Eye (tissue), 1 donor: Measurements from ENCODE around the gene ZDHHC11B.
"Not testable (repeated sequence)": the region's sequence is repeated elsewhere in the genome, so short reads cannot be mapped to it uniquely, and the experiment has no call there.

Experiments used
- DNase-seq: peaks from one replicate; pipeline ENCODE4 v3.0.0-alpha.2; 2015

Gene ZDHHC11B, protein sequence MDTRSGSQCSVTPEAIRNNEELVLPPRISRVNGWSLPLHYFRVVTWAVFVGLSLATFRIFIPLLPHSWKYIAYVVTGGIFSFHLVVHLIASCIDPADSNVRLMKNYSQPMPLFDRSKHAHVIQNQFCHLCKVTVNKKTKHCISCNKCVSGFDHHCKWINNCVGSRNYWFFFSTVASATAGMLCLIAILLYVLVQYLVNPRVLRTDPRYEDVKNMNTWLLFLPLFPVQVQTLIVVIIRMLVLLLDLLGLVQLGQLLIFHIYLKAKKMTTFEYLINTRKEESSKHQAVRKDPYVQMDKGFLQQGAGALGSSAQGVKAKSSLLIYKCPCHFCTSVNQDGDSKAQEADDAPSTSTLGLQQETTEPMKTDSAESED

DNA sequence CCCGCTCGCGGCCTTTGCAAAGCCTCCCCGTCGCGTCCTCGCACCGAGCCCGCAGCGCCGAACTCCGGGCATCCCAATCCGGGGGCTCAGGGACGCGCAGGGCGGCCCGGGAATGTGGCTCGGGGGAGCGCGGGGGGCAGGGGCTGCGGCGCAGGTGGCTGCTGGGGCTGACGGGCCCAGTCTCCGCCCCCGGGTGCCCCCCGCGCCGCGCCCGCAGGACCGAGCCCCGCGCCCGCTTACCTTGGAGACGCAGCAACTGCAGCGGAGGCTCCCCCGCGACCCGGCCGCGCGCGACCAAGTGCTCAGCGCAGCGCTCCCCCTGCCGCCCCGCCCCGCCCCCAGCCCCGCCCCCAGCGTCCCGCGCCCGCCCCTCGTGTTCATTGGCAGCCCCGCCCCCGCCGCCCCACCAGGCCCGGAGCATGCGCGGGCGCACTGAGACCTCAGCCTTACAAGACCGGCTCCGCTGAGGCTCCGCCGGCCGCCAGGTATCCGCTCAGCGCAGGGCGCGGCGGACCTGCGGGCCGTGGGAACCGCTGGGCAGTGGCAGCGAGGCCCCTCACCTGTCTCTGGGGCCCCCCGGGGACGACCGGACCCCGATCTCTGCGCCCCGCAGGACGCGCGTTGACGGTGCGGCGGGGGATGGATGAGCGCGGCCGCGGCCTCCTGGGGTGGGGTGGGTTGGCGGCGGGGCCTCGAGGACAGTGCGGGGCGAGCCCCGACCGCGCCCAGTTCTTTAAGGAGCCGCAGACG, at the start of gene ZDHHC11B:
TSS of gene ZDHHC11B (minus strand) at position 302 of the 750 bp plus-strand sequence. CDS start 17,810 bp downstream, outside the sequence.
- peak; percentile 95 for DNase-seq

DNA sequence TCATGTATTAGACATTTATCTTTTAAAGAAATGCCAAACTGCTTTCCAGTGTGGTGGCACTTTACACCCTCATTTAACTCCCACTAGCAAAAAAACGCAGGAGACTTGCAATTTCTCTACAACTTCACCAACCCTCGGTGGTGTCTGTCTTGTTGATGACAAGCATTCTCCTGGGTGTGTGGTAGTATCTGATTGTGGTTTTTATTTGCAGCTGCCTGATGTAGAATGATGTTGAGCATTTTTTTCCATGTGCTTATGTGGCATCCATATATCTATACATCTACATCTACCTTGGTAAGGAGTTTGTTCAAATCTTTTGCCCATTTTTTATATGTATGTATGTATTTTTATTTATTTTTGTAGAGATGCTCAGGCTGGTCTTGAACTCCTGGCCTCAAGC, 49.5 kb upstream of the ZDHHC11B start:
- not testable (repeated sequence) for DNase-seq

DNA sequence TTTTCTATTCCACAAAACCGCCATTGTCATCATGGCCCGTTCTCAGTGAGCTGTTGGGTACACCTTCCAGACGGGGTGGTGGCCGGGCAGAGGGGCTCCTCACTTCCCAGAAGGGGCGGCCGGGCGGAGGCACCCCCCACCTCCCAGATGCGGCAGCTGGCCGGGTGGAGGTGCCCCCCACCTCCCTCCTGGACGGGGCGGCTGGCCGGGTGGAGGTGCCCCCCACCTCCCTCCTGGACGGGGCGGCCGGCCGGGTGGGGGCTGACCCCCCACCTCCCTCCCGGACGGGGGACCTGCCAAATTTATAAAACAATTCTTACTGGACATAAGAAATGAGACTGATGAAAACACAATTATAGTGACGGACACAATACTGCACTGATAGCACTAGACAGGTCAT, 43.7 kb upstream of the ZDHHC11B start:
- DNase-seq, result not testable (repeated sequence)

DNA sequence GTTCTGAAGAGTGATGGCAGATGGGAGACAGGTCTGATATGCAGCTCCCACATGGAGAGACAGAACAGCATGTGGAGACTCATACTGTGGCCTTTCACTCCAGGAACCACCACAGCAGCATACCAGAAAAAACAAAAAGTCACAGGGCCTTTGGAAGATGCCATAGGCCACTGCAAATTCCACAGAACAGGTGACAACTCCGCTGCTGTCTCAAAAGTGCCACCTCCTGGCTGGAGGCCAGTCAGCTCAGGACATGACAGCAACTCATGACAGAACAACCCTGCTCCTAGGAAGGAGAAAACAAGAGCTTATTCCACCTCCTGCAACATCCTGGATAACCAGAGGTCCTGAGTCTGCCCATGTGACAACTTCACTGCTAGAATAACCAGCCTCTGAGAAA, 41.0 kb upstream of the ZDHHC11B start:
- not testable (repeated sequence) for DNase-seq

DNA sequence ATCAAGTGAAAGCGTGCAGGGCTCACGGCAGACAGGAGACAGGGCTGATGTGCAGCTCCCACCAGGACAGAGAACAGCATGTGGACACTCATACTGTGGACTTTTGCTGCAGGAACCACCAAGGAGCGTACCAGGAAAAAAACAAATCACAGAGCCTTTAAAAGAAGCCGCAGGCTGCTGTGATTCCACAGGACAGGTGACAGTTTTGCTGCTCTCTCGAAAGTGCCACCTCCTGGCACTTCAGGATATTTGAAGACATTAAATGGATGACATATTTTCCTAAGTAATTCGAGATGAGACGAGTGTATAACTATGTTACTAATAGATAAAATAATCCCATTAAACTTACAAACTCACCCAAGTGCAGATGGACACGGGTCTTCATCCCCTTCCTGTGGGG, 37.0 kb upstream of the ZDHHC11B start:
- peak; percentile 11 for DNase-seq

DNA sequence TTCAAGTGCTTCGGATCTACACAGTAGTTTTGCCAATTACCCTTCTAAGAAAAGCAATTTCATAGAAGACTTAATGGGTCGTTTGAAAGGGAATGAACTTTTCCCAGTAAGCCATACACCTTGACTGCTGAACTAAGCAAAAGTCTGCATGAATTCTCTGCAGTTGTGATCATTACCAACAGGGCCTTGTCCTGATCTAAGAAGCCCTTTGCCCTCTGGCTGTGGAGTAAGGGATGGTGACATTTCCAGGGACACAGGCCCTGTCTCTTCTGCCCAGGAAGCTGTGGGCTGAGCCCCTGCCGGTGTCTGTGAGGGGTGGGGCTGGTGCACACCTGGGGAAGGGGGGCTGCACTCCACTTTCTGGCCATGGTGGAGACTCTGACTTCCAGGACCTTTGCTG, 35.7 kb upstream of the ZDHHC11B start:
- no peak for DNase-seq

DNA sequence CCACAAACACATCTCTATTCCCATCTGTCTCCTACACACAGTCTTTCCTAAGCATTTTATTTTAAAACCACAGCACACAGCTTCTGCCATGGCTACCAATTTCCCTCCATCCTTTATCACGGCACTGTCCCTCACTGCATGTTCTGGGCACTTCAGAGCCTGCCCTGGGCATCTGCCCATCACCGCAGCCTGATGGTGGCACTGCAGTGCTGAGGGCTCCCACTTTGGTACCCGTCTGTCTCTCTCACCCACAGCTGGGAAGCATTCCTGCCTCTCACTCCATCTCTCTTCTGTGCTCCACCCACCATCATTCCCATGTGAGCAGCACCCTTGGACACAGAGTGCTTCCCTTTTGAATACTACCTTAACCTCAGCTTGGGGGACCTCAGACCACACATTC, 34.5 kb upstream of the ZDHHC11B start:
- no peak for DNase-seq

DNA sequence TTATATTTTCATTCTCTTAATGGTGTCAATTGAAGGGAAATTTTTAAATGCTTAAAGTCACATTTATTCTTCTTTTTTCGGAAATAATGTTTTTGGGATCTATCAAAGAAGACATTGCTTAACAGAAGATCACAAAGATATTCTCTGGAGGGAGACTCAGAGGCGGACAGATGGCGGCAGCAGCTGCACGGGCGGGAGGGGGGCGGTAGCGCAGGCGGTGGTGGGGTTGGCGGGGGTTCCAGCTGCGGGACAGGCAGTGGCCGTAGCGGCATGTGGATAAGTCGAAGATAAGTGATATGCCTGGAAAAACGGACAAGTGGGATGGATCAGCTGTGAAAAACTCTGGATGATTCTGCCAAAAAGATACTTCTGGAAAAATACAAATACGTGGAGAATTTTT, 31.6 kb upstream of the ZDHHC11B start:
- DNase-seq, result no peak

DNA sequence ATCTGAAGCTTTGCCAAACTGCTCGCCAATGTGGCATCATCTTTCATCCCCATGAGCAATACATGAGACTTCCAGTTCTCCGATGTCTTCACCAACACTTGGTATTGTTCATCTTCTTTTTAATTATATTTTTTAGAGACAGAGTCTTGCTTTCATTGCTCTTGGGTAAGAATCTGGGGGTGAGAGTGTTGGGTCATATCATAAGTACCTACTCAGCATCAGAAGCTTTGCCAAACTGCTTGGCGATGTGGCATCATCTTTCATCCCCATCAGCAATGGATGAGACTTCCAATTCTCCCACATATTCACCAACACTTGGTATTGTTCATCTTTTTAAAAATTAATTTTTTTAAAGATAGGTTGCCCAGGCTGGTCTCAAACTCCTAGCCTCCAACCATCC, 30.9 kb upstream of the ZDHHC11B start:
- DNase-seq, result no peak

DNA sequence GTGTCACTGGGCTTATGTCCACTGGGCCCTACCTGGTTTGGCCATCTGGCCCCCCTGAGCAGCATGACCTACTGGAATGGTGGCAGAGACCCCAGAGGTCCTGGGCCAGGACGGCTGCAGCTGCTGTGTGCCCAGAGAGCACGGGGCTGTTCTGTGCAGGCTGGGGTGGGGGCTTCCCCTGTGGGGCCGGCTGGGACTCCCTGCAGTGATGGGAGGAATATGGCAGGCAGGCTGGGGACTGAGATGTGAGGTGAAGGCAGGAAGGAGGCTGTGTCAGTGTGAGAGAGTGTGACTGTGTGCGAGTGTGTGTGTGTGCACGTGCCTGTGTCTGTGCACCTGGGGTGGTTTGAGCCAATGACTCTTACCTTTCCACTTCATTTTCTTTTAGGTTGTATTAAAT, 29.0 kb upstream of the ZDHHC11B start:
- DNase-seq, result not testable (repeated sequence)

DNA sequence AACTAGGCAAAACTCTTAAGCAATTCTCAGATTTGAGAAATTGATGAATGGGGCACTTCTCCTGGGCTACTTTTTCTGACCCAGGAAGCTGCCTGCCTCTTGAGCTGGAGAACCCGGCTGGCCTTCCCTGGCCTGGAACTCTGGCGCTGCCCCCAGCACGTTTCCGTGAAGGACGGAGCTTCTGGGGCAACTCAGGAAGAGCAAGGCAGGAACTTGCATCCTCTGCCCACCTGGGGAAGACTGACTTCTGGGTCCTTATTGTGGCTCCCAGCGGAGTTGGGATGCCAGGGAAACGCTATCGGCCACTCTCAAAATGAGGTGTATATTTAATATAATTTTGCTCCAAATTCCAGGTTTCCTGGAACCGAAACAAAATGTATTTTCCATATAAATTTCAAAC, 26.9 kb upstream of the ZDHHC11B start:
- DNase-seq, result not testable (repeated sequence)

DNA sequence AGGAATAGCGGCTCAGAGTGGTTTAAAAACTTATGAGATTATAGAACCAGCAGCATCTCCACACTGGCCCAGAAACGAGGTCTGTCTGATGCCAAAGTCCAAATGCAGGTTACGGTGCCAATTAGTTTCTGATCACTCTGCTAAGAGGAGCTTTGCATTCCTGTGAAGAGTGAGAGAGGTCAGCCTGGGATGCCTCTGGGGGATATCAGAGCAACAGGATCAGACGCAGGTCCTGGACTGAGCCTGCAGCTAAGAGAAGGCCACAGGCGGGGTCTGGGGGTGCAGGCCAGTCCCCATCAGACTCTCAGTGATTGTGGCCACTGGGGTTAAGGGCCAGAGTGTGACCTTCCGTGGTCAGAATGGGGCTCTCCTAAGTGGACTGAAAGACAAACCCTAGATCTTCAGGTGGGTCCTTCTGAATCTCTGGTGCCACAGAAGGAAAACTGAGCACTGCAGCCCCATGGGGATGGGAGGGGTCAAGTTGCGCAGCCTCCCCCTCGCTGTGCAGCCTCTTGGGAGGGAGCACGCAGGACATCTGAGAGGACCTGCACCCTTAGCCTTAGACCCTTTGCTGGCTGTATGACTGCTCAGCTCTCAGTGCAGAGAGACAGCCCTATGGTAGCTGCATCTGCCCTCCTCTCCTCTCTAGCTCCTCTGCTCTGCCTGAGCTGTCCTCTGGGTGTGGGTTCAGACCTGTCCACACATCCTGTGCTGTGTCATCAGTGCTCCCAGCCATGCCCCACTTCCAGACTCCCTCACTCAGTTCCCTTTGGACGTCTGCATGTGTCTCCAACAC, 23.4 kb upstream of the ZDHHC11B start:
- not testable (repeated sequence) for DNase-seq

DNA sequence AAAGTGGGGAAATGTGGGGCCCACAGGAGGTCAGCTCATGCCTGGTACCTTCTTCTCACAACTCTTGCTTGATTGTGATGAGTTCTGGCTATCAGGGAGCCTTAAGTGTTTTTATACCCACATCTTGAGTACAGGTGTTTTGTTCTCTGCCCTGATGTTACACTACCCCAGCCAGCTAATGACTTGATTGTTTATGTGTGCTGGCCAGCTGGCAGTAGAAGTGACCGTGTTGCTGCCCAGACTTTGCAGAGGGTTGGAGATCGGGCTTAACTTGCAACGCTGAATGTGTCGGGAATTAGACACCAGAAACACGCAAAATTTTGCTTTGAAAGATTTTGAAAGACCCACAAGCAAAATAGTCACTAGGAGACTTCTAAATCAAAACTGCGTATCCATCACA, 16.9 kb upstream of the ZDHHC11B start:
- no peak for DNase-seq

DNA sequence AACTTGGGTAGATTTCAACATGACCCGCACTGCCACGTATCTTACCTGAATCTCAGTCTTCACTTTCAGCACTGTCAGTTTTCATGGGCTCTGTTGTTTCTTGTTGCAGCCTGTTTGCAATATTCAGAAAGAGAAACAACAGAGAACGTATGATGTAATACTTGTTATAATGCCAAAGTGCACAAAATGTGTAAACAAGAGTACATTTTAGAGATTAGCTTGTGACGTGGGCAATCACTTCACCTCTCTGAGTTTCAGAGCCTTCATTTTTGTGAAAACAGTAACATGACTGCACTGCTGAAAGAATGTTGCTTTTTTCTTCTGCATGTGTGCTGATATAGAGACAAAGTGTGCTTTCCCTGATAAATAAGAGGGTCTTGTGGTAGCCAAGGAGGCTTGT, 16.5 kb upstream of the ZDHHC11B start:
- DNase-seq, result not testable (repeated sequence)

DNA sequence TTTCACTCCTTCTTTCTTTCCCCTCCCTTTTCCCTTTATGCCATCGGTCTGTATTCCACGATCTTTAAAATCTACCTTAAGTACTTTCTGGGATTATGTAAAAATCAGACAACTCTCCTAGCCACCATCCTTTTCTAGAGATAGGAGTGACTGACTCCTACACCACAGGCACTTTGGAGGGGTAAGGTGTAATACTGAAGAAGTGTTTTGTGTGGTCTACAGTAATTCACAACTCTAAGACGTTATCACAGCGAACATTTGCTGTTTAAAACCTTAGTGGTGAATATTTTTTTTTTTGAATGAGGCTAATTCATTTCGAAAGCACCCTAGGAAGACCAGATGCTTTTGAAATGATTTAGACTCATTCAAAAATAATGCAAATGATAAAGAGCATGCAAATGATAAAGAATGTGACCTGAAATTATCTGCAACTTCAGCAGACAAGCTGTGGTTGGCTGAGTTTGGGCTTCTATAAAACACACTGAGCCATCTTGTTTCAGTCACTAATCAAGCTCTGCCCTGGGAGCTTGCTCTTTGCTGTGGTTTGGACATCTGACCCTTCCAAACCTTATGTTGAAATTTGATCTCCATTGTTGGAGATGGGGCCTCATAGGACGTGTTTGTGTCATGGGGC, 14.1 kb upstream of the ZDHHC11B start:
- DNase-seq, result not testable (repeated sequence)

DNA sequence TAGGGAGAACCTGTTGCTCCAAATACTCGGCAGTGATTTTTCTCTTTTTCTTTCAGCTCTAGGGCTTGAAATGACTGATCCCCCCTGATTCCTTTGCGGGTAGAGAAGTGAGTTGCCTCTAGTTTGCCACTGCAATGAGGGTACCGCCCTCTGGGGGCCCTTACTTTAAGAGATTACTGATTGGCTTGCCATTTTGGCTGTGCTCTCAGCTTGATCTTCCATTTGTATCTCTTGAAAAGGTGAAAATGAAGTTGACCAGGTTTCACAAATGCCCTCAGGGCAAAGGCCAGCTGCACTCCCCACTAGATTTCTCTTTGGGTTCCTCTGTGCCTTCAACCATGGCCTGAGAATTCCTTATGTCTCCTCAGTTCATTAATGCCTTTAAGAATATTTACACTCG, 13.5 kb upstream of the ZDHHC11B start:
- not testable (repeated sequence) for DNase-seq

DNA sequence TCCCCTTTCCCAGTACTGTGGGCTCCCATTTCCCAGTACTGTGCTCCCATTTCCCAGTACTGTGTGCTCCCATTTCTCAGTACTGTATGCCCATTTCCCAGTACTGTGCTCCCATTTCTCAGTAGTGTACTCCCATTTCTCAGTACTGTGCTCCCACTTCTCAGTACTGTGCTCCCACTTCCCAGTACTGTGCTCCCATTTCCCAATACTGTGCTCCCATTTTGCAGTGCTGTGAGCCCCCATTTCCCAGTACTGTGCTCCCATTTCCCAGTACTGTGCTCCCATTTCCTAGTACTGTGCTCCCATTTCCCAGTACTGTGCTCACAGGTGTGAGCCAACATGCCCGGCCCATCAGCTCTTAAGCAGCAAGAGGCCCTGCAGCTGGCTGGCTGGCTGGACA, 11.3 kb upstream of the ZDHHC11B start:
- DNase-seq, result not testable (repeated sequence)

DNA sequence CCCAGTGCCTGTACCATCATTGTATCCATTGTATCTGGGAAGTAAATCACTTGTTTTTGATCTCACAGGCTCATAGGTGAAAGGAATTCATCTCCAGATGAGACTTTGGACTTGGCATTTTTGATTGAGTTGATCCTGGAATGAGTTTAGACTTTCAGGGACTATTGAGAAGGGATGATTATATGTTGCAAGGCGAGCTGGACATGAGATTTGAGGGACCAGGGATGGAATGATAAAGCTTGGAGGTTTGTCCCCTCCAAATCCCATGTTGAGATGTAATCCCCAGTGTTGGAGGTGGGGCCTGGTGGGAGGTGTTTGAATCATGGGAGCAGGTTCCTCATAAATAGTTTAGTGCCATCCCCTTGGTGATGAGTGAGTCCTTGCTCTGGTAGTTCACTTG, 10.4 kb upstream of the ZDHHC11B start:
- DNase-seq, result not testable (repeated sequence)

DNA sequence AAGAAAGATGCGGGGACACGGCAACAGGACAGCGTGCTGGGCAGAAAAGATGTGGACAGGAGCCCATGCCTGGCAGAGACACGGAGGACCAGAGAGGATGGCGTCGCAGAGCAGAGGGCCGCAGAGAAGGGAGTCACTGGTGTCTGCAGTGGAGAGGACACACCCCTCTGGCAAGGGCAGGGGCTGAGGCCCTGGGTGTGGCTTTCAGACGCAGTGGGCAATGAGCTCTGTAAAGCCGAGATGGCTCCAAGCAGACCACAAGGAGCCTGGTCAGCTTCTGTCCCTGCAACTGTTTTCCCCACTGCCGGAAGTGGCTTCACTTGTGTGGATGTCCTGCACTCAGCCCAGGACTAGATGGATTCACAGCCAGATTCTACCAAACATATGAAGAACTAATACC, 4.2 kb upstream of the ZDHHC11B start:
- not testable (repeated sequence) for DNase-seq

DNA sequence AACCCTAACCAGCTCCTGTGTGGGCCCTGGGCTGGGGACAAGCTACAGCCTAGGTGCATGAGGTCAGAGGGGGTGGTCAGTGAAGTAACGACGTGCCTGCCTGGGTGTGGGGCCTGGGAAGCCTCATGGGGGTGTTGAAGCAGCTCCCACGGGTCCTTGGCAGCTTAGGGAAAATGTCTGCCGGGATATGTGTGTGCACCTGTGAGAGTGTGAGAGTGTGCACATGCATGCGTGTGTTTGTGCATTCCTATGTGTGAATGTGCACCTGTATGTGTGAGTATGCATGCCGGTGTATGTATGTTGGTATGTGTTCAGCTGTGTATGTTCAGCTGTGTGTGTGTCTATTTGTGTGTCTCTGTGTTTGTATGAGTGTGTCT, 3.3 kb upstream of the ZDHHC11B start:
- not testable (repeated sequence) for DNase-seq

DNA sequence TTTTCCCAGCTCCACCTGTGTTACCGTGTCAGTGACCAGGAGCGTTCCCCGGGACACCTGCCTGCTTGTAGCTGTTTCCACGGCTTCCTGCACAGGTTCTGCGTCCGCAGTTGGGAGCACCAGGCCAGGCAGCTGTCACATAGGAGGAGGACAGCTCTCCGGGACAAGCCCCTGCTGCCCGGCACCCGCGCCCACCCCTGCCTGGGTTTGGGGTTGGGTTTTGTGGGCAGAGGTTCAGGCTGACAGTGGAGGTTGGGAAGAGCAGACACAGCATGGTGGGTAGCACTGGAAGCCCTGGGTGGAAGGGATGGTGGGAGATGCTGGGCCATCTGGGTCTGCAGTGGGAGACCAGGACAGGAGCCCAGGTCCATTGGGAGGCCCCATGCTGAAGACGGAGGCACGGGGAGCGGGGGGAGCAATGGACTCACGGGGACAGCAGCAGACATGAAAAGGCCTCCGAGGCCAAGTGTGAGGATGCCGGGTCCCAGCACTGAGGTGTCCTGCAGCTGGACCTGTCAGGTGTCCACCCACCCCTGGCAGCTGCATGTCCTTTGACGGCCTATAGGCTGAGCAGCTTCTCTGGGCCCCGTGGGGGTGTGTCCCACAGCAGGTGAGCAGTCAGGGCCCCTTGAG, 2.8 kb upstream of the ZDHHC11B start:
- DNase-seq, result not testable (repeated sequence)

DNA sequence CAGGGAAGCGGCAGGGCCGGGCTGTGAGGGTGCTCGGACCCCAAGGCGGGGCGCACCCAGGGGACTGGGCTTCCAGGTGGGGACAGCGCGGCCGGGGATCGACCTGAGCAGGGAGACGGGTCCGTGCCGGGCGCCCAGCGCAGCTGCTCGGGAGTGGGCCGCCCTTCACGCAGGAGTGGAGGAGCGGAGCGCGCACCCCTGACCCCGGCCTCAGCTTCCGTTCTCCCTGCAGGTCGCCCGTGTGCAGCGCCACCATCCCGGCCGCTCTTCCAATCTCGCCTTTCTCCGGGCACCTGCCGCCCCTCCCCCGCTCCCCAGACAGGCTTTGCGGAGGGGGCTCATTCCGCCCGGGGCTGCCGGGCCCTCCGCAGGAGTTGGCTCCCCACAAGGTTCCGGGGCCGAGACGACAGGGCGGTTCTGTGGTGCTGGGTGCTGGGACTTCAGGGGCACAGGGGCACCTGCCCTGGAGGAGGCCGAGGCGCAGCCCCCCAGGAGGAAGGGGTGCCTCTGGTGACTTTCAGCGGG, 714 bp upstream of the ZDHHC11B start:
- peak; percentile 48 for DNase-seq
